Retinal pigment epithelial cell (primary cell): ENCODE results near the gene PDE4A.
"Not testable (repeated sequence)": the region's sequence is repeated elsewhere in the genome, so short reads cannot be mapped to it uniquely, and the experiment has no call there.

Experiments
- DNase-seq: peaks from one replicate; pipeline ENCODE4 v3.0.0-alpha.2; 2010; ENCODE audit warnings: low read depth
- H3K4me3 ChIP-seq: 2 replicates; pipeline ENCODE4 v1.5.1; 2011; ENCODE audit warnings: mild to moderate bottlenecking, low read length, control low read depth, moderate library complexity
- CTCF ChIP-seq: conservative IDR thresholded peaks from 2 replicates; pipeline ENCODE4 v1.5.1; 2011; ENCODE audit warnings: low read depth, low read length, control low read depth, inconsistent platforms

Gene PDE4A

GRCh38 chr19:10420444-10421239 lies at the start of gene PDE4A:
Gene PDE4A (plus strand): TSS chr19:10420538. CDS start chr19:10420765, 227 bp downstream.
- H3K4me3 ChIP-seq, result peak within 1 kb of the TSS; percentile 40
- TF ChIP-seq CTCF, result peak; percentile 47
- DNase-seq, result no peak

GRCh38 chr19:10372690-10373089 lies 47.6 kb upstream of the PDE4A start:
- DNase-seq, result no peak
- H3K4me3 ChIP-seq, result no peak overlapping the region
- TF ChIP-seq CTCF, result no peak

DNA sequence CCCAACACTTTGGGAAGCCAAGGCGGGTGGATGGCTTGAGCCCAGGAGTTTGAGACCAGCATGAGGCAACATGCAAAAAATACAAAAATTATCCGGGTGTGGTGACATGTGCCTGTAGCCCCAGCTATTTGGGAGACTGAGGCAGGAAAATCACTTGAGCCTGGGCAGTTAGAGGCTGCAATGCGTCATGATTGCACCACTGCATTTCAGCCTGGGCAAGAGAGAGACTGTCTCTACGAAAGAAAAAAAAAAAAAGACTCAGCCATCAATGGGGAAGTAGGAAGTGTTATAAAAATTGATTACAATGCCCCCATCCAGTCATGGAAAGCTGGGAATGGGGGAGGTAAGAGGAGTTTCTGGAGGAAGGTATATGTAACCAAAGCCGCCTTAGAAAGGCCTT lies 45.4 kb upstream of the PDE4A start:
- DNase-seq, result no peak
- no peak for TF ChIP-seq CTCF
- no peak overlapping the region for H3K4me3 ChIP-seq

- not testable (repeated sequence) for DNase-seq
Observed at GRCh38 chr19:10377140-10377640, 43.1 kb upstream of the PDE4A start.

DNA sequence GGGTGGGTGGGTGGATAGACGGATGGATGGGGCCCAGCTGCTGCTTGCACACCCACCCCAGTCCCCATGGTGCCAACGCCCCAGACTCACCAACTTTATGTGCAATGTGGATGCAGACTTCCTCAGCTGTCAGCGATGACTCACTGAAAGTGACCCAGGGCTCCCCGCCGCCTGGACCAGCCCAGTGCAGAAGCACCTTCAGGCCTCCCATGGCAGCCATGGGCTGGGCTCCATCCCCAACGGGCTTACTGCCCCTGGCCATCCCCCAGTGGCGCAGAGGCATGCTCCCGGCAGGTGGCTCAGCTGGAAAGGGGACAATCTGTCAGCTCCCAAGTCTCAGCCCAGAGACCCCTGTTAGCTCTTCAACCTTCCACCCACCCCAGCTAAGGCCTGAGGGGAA lies 42.2 kb upstream of the PDE4A start:
- no peak overlapping the region for H3K4me3 ChIP-seq
- TF ChIP-seq CTCF, result no peak

More at GRCh38 chr19:10377140-10377640, 43.1 kb upstream of the PDE4A start:
- H3K4me3 ChIP-seq, result not testable (repeated sequence)

GRCh38 chr19:10379880-10380312 lies 40.4 kb upstream of the PDE4A start:
- no peak for TF ChIP-seq CTCF
- no peak for DNase-seq
- H3K4me3 ChIP-seq, result peak overlapping the region; percentile 97

More for the DNA sequence above, 42.2 kb upstream of the PDE4A start:
- DNase-seq, result no peak

DNA sequence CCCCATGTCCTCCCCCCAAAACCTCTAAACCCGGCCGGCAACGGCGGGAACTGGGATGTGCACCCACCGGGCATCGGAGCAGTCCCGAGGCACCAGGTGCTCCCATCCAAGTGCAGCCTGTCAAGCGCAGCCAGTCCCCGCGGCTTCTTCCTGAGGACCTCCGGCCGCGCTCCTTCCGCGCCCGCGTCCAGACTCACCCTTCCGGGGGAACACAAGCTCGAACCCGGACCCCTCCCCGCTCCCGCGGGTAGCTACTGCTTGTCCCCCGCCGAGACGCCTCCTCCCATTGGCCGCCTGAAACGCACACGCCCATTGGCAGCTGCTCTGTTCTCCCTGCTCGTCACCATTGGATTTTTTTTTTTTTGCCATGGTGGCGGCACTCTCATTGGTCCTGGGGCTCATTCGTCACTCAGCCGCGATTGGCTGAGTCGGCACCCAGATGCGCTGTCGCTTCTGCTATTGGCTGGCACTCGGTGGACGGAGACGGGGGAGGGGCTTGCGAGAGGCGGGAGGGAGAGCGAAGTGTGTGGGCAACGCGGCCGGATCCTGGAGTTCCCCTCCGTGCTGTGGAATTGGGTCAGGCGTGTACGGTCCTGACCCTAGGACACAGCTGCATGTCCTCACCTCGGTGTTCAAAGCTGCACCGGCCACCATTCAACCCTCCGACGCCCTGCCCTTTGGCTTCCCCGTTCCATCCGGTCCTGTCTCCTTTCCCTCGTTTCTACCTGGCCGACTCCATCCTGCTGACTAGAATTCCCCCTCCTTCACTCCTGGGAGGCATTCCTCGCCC lies 39.8 kb upstream of the PDE4A start, which contains the start of gene TYK2:
TSS of gene TYK2 (minus strand) at position 260 of the 790 bp plus-strand sequence. CDS start 2,166 bp downstream, outside the sequence.
- TF ChIP-seq CTCF, result no peak
- peak within 1 kb of the TSS; percentile 97 for H3K4me3 ChIP-seq
- DNase-seq, result peak; percentile 92

GRCh38 chr19:10383223-10383499 lies 37.2 kb upstream of the PDE4A start:
- H3K4me3 ChIP-seq, DNase-seq: not testable (repeated sequence)
